Left ventricle myocardium inferior (tissue), 1 donor: ENCODE measurements around the gene PLEKHN1. TPM values are rescaled to one million over a fixed set of nuclear protein-coding genes. Genes with fewer than 3 reads are reported as not detected.
A peak's percentile ranks its signal among the peaks of the same experiment; 100 is the strongest.

Source experiments
- DNase-seq: peaks from one replicate; pipeline ENCODE4 v3.0.0-alpha.2; 2020
- H3K27ac ChIP-seq: fragments of 200-600 bp; replicated peaks from 2 replicates; pipeline ENCODE4 v1.8.0; 2021
- H3K27me3 ChIP-seq: fragments of 200-600 bp; 2 replicates; pipeline ENCODE4 v1.8.0; 2021; ENCODE audit warnings: low read depth
- H3K36me3 ChIP-seq: fragments of 200-600 bp; 2 replicates; pipeline ENCODE4 v1.8.0; 2021
- H3K4me1 ChIP-seq: fragments of 200-600 bp; 2 replicates; pipeline ENCODE4 v1.8.0; 2021
- H3K4me3 ChIP-seq: fragments of 200-600 bp; 2 replicates; pipeline ENCODE4 v1.8.0; 2021; ENCODE audit warnings: mild to moderate bottlenecking, moderate library complexity
- H3K9me3 ChIP-seq: fragments of 200-600 bp; replicated peaks from 2 replicates; pipeline ENCODE4 v1.8.0; 2021
- intact Hi-C: fragments of 100-400 bp; cut with micrococcal nuclease; formaldehyde crosslinking; loops from one replicate; pipeline ENCODE4 v1.11.0; 2022
- total RNA-seq: library from RNA; stranded (reverse); fragmentation: NEBNext Ultra II Directional; extraction: Animal tissue kit (Norgen Biotek cat#: 25700); gene quantifications from one replicate; pipeline ENCODE4 v1.2.1, GENCODE V29; 2021
- TF ChIP-seq, protein P1 (sequence below): fragments of 200-600 bp; IDR thresholded peaks from 2 replicates; pipeline ENCODE4 v1.8.0; 2021; ENCODE audit warnings: antibody characterized with exemption, mild to moderate bottlenecking, borderline replicate concordance
- donor health status: DM: no; HTN: yes; CAD: no; lungs with severe emphysema.

Gene PLEKHN1
- total RNA-seq, 1 donor from 2014 or later: not detected

DNA sequence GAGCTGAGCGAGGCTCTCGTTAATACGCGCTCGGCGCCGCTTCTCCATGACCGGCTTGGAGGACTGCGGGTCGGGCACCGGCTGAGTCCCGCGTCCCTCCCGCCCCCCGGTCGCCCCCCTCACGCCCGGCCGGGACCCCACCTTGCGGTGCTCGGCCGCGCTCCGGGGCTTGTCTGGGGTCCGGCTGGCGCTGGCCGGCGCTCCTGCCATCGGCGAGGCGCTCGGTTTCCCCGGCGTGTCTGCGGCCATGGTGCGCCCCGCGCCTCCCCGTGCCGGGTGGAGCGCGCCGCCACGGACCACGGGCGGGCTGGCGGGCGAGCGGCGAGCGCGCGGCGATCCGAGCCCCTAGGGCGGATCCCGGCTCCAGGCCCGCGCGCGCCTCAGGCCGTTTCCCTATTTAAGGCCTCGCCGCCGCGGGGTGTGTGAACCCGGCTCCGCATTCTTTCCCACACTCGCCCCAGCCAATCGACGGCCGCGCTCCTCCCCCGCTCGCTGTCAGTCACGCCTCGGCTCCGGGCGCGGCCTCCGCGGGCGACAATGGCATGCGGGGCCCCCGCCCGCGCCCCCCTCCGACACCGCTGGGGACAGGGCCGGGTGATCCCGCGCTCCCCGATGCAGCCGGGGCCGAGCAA lies 33.6 kb downstream of the PLEKHN1 start, which contains the start of gene HES4:
TSS of gene HES4 (minus strand) at position 373 of the 632 bp plus-strand sequence. CDS start at position 249, 124 bp downstream.
- peaks cover 54% of the 10 kb centered on the region for H3K4me1 ChIP-seq
- DNase-seq: peak; percentile 95
- no peaks in the 10 kb centered on the region for H3K9me3 ChIP-seq
- H3K4me3 ChIP-seq: peak within 1 kb of the TSS; percentile 77
- intact Hi-C loops: no loop called here
- TF ChIP-seq, protein P1, sequence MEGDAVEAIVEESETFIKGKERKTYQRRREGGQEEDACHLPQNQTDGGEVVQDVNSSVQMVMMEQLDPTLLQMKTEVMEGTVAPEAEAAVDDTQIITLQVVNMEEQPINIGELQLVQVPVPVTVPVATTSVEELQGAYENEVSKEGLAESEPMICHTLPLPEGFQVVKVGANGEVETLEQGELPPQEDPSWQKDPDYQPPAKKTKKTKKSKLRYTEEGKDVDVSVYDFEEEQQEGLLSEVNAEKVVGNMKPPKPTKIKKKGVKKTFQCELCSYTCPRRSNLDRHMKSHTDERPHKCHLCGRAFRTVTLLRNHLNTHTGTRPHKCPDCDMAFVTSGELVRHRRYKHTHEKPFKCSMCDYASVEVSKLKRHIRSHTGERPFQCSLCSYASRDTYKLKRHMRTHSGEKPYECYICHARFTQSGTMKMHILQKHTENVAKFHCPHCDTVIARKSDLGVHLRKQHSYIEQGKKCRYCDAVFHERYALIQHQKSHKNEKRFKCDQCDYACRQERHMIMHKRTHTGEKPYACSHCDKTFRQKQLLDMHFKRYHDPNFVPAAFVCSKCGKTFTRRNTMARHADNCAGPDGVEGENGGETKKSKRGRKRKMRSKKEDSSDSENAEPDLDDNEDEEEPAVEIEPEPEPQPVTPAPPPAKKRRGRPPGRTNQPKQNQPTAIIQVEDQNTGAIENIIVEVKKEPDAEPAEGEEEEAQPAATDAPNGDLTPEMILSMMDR: no peak
- peak within 1 kb of the TSS; percentile 99 for H3K27ac ChIP-seq
- no peaks in the 10 kb centered on the region for H3K36me3 ChIP-seq
- H3K27me3 ChIP-seq: no peaks in the 10 kb centered on the region

DNA sequence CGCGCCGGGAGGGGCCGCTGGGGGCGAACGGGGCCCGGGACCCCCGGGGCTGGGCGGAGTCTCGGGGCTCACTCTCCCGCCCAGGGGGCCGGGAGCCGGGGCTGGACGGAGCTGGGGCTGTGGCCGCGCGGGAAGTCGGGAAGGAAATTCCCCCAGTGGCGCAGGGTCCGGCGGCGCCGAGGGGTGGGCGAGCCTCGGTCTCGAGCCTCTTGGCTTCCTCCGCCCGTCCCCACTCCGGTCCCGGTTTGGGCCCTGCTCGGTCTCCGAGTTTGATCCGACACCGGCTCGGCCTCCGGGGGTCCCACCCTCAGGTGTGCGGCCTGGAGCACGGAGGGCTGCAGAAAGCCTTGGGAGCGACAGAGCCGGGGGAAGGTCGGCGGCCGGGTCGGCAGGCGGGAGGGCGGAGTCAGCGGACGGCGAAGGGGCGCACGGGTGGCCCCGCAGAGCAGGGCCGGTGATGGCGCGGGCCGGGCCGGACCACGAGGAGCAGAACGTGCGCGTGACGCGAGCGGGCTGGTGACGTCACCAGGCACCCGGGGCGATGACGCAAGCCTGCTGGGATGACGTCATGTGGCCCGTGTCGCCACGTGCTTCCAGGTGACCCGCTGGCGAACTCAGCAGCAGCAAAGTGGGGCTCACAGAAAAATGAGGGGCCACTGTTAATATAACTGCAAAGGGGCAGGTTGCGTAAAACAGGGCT lies 34.2 kb downstream of the PLEKHN1 start:
- Histone ChIP-seq H3K36me3 (no peaks in the 10 kb centered on the region), H3K9me3 (no peaks in the 10 kb centered on the region), H3K4me1 (peaks cover 61% of the 10 kb centered on the region), H3K27me3 (no peaks in the 10 kb centered on the region), H3K4me3 (peak overlapping the region; percentile 77), H3K27ac (peak overlapping the region; percentile 99)
- TF ChIP-seq, protein P1: no peak
- intact Hi-C loops: no loop called here
- peak; percentile 81 for DNase-seq

DNA sequence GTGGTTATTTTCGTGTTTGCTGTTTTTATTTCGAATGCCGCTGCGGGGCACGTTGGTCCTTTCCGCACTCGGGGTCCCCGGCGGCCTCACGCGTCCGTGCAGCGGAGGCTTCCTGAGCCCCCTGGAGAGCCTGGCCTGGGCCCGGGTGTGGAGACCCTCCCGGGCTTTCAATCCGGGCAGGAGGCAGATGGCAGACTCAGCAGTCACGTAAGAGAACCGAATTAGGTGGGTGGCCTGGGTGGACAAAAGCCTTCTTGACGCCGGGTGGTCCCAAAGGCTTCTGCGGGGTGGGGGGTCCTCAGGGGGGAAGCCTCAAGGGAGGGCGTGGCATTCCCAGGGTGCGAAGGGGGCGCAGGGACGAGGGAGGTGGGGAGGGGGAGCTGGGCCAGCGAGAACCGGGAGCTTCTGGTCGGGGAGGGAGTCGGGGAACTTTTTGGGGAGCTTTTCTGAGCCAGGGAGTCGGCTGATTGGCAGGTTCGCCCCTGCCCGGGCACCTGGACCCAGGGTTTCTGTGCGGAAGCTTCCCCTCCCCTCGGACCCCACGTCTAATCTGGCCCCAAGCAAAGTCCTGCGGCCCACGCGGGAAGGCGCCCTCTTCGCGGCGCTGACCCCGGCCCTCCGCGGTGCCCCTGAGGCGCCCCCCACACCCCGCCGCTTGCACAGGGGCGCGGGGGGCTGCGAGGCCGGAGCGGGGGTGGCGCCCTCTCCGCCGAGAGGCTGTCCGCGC lies 34.9 kb downstream of the PLEKHN1 start:
- intact Hi-C loops: no loop called here
- no peak for DNase-seq
- TF ChIP-seq, protein P1: no peak
- Histone ChIP-seq H3K36me3 (no peaks in the 10 kb centered on the region), H3K27ac (peak overlapping the region; percentile 99), H3K9me3 (no peaks in the 10 kb centered on the region), H3K4me1 (peaks cover 68% of the 10 kb centered on the region), H3K4me3 (peak overlapping the region; percentile 77), H3K27me3 (no peaks in the 10 kb centered on the region)

DNA sequence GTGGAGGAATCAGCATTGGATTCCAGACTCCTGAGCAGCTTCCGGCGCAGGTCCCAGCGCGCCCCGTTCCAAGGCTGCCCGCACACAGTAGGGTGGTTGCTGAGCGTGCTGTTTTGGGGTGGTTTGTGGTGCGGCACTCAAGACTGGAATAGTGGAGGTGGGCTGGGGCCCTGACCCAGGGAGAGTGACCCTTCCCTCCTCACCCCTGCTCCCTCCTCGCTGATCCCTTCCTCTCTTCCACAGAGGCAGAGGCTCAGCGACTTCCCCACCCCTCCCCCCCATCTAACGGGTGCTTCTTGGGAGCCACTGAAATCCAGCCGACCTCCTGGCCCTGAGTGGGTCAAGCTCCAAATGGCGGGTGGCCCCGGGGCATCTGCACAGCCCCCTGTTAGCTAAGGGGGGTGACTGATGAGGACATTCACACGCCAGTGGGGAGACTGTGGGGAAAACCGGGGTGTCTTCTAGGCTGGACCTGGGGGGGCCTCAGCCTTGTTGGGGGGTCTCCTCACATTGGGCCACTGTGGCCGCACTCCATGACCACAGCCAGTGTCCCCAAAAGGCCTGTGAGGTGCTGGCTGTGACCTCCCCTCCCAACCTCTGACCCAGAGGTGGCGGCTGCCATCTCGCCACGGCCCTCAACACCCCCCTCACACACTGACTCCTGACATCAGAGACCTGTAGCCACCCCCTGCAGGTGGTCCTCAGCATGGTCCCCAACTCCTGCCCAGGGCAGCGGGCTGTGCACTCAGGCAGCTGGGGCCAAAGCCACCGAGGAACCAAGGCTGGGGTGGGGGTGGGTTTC lies 37.5 kb downstream of the PLEKHN1 start:
- peaks cover 53% of the 10 kb centered on the region for H3K4me1 ChIP-seq

More for the DNA sequence above, 37.5 kb downstream of the PLEKHN1 start:
- no peak overlapping the region for H3K4me3 ChIP-seq
- intact Hi-C loops: no loop called here
- no peaks in the 10 kb centered on the region for H3K36me3 ChIP-seq
- TF ChIP-seq, protein P1: no peak
- no peaks in the 10 kb centered on the region for H3K9me3 ChIP-seq
- no peak overlapping the region for H3K27ac ChIP-seq
- H3K27me3 ChIP-seq: no peaks in the 10 kb centered on the region
- DNase-seq: no peak
